H1 (cell line): ENCODE measurements around the gene TCF7L2. TPM values are rescaled to one million over a fixed set of nuclear protein-coding genes. Genes with fewer than 3 reads are reported as not detected.
A peak's percentile ranks its signal among the peaks of the same experiment; 100 is the strongest.

Experiments
- MAFK ChIP-seq: IDR thresholded peaks from 2 replicates; pipeline ENCODE4 v1.6.1; 2012; ENCODE audit warnings: low read depth, mild to moderate bottlenecking, improper control_type of control experiment, low read length
- polyA plus RNA-seq, 7 experiments: library from polyadenylated mRNA; depleted of rRNA in 3 of 7; stranded (reverse) in 5 of 7; unstranded in 2 of 7; fragments of >200 nt in 5 of 7; fragments of 200-250 nt in 2 of 7; gene quantifications; 1 replicate in 5 of 7; 2 replicates in 1 of 7; 4 replicates in 1 of 7; pipeline versions ENCODE4 v1.2.1 to v1.2.3, GENCODE V29; 2011 to 2013; ENCODE audit warnings: missing spikeins in 2 of 7, mixed read lengths in 2 of 7
- total RNA-seq: library from RNA; stranded (reverse); fragmentation: NEBNext Ultra II Directional; extraction: Animal tissue kit (Norgen Biotek cat#: 25700); gene quantifications from 2 replicates; pipeline ENCODE4 v1.2.1, GENCODE V29; 2021
- TF ChIP-seq, protein P1 (sequence below): fragments of 300-600 bp; sonication (generic); IDR thresholded peaks from 2 replicates; pipeline ENCODE4 v1.7.1; 2012; ENCODE audit warnings: low read length, moderate library complexity, mild to moderate bottlenecking, inconsistent platforms; ENCODE audit not compliant: insufficient replicate concordance
- TF ChIP-seq, protein P2 (sequence below): IDR thresholded peaks from 2 replicates; pipeline ENCODE4 v1.6.1; 2011; ENCODE audit warnings: low read length, improper control_type of control experiment

The TCF7L2 gene
- total and polyA plus RNA-seq, 2 of the 8 experiments (the other 6 are each of a cell fraction or from before 2014, with no cell fraction given), result 33.9 to 67.3 TPM

DNA sequence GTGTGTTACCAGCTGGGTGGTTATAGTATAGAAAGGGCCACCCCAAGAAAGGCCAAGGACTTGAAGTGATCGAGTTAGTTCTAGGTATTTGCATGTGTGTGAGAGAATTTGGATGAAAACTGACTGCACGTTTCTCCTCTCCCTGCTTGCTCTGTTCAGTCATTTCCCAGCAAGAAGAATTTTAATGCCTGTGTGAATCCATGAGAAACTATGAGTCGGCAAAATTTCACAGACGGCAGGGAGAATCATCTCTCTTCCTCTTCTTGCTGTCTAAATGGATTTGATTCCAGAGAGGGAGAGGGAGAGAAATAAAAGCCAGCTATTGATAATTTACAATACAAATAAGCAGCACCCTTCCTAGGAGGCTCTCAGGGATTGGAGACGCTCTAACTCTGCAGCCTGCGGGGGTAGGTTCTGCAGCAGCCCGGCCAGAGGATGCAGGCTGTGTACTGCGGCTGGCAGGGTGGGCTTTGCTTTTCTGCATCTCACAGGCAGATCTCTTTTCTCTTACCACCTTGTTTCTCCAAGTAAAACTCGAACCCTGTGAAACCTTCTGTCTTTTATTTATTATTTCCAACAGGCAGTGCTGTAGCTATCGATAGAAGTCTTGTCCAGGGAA is 183.6 kb downstream of the TCF7L2 start (continued):
- TF ChIP-seq, protein P1, sequence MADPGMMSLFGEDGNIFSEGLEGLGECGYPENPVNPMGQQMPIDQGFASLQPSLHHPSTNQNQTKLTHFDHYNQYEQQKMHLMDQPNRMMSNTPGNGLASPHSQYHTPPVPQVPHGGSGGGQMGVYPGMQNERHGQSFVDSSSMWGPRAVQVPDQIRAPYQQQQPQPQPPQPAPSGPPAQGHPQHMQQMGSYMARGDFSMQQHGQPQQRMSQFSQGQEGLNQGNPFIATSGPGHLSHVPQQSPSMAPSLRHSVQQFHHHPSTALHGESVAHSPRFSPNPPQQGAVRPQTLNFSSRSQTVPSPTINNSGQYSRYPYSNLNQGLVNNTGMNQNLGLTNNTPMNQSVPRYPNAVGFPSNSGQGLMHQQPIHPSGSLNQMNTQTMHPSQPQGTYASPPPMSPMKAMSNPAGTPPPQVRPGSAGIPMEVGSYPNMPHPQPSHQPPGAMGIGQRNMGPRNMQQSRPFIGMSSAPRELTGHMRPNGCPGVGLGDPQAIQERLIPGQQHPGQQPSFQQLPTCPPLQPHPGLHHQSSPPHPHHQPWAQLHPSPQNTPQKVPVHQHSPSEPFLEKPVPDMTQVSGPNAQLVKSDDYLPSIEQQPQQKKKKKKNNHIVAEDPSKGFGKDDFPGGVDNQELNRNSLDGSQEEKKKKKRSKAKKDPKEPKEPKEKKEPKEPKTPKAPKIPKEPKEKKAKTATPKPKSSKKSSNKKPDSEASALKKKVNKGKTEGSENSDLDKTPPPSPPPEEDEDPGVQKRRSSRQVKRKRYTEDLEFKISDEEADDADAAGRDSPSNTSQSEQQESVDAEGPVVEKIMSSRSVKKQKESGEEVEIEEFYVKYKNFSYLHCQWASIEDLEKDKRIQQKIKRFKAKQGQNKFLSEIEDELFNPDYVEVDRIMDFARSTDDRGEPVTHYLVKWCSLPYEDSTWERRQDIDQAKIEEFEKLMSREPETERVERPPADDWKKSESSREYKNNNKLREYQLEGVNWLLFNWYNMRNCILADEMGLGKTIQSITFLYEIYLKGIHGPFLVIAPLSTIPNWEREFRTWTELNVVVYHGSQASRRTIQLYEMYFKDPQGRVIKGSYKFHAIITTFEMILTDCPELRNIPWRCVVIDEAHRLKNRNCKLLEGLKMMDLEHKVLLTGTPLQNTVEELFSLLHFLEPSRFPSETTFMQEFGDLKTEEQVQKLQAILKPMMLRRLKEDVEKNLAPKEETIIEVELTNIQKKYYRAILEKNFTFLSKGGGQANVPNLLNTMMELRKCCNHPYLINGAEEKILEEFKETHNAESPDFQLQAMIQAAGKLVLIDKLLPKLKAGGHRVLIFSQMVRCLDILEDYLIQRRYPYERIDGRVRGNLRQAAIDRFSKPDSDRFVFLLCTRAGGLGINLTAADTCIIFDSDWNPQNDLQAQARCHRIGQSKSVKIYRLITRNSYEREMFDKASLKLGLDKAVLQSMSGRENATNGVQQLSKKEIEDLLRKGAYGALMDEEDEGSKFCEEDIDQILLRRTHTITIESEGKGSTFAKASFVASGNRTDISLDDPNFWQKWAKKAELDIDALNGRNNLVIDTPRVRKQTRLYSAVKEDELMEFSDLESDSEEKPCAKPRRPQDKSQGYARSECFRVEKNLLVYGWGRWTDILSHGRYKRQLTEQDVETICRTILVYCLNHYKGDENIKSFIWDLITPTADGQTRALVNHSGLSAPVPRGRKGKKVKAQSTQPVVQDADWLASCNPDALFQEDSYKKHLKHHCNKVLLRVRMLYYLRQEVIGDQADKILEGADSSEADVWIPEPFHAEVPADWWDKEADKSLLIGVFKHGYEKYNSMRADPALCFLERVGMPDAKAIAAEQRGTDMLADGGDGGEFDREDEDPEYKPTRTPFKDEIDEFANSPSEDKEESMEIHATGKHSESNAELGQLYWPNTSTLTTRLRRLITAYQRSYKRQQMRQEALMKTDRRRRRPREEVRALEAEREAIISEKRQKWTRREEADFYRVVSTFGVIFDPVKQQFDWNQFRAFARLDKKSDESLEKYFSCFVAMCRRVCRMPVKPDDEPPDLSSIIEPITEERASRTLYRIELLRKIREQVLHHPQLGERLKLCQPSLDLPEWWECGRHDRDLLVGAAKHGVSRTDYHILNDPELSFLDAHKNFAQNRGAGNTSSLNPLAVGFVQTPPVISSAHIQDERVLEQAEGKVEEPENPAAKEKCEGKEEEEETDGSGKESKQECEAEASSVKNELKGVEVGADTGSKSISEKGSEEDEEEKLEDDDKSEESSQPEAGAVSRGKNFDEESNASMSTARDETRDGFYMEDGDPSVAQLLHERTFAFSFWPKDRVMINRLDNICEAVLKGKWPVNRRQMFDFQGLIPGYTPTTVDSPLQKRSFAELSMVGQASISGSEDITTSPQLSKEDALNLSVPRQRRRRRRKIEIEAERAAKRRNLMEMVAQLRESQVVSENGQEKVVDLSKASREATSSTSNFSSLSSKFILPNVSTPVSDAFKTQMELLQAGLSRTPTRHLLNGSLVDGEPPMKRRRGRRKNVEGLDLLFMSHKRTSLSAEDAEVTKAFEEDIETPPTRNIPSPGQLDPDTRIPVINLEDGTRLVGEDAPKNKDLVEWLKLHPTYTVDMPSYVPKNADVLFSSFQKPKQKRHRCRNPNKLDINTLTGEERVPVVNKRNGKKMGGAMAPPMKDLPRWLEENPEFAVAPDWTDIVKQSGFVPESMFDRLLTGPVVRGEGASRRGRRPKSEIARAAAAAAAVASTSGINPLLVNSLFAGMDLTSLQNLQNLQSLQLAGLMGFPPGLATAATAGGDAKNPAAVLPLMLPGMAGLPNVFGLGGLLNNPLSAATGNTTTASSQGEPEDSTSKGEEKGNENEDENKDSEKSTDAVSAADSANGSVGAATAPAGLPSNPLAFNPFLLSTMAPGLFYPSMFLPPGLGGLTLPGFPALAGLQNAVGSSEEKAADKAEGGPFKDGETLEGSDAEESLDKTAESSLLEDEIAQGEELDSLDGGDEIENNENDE, result no peak
- TF ChIP-seq, protein P2, sequence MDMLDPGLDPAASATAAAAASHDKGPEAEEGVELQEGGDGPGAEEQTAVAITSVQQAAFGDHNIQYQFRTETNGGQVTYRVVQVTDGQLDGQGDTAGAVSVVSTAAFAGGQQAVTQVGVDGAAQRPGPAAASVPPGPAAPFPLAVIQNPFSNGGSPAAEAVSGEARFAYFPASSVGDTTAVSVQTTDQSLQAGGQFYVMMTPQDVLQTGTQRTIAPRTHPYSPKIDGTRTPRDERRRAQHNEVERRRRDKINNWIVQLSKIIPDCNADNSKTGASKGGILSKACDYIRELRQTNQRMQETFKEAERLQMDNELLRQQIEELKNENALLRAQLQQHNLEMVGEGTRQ, result no peak
- peak; percentile 81 for TF ChIP-seq MAFK
